H9 (cell line): ENCODE measurements around the gene IMP3. TPM values are rescaled to one million over a fixed set of nuclear protein-coding genes. Genes with fewer than 3 reads are reported as not detected.

Experiments
- DNase-seq: peaks from one replicate; pipeline ENCODE4 v3.0.0-alpha.2; 2017
- H2AFZ ChIP-seq: one replicate; pipeline ENCODE4 v1.6.1; 2013; ENCODE audit warnings: mild to moderate bottlenecking, low read length, control low read depth, moderate library complexity
- H2AK5ac ChIP-seq: 2 replicates; pipeline ENCODE4 v1.6.1; 2013; ENCODE audit warnings: low read length, control low read depth, mixed read lengths; ENCODE audit not compliant: insufficient read length
- H2BK120ac ChIP-seq: one replicate; pipeline ENCODE4 v1.6.1; 2013; ENCODE audit warnings: low read depth, mild to moderate bottlenecking, low read length, control low read depth, inconsistent platforms; ENCODE audit not compliant: poor library complexity, severe bottlenecking
- H2BK12ac ChIP-seq: 2 replicates; pipeline ENCODE4 v1.6.1; 2013; ENCODE audit warnings: low read length, control low read depth, mixed read lengths, low read depth; ENCODE audit not compliant: insufficient read length
- H2BK15ac ChIP-seq: 2 replicates; pipeline ENCODE4 v1.6.1; 2013; ENCODE audit warnings: low read depth, low read length, control low read depth
- H2BK20ac ChIP-seq: one replicate; pipeline ENCODE4 v1.6.1; 2013; ENCODE audit warnings: low read depth, mild to moderate bottlenecking, low read length, control low read depth, inconsistent platforms; ENCODE audit not compliant: poor library complexity, severe bottlenecking
- H2BK5ac ChIP-seq: 2 replicates; pipeline ENCODE4 v1.6.1; 2013; ENCODE audit warnings: low read length, control low read depth, mixed read lengths; ENCODE audit not compliant: insufficient read length
- H3K14ac ChIP-seq: 2 replicates; pipeline ENCODE4 v1.6.1; 2013; ENCODE audit warnings: low read length, control low read depth; ENCODE audit not compliant: insufficient read depth
- H3K18ac ChIP-seq: 2 replicates; pipeline ENCODE4 v1.6.1; 2013; ENCODE audit warnings: low read depth, mild to moderate bottlenecking, mixed read lengths, low read length, control low read depth; ENCODE audit not compliant: insufficient read length
- H3K23ac ChIP-seq: 2 replicates; pipeline ENCODE4 v1.6.1; 2013; ENCODE audit warnings: low read length, control low read depth, mixed read lengths, low read depth; ENCODE audit not compliant: insufficient read length
- H3K23me2 ChIP-seq: 2 replicates; pipeline ENCODE4 v1.6.1; 2013; ENCODE audit warnings: low read depth, mild to moderate bottlenecking, mixed read lengths, low read length, control low read depth; ENCODE audit not compliant: insufficient read length, poor library complexity, severe bottlenecking
- H3K27ac ChIP-seq: 2 replicates; pipeline ENCODE4 v1.5.1; 2013; ENCODE audit warnings: low read length, control low read depth, mixed read lengths, low read depth; ENCODE audit not compliant: insufficient read length
- H3K27me3 ChIP-seq: 2 replicates; pipeline ENCODE4 v1.6.1; 2013; ENCODE audit warnings: low read length, control low read depth, inconsistent platforms; ENCODE audit not compliant: insufficient read depth
- H3K4ac ChIP-seq: 2 replicates; pipeline ENCODE4 v1.6.1; 2013; ENCODE audit warnings: low read depth, mild to moderate bottlenecking, control low read depth, inconsistent platforms, low read length, moderate library complexity
- H3K4me1 ChIP-seq: 2 replicates; pipeline ENCODE4 v1.6.1; 2013; ENCODE audit warnings: low read length, control low read depth, inconsistent platforms; ENCODE audit not compliant: insufficient read depth
- H3K4me2 ChIP-seq: 2 replicates; pipeline ENCODE4 v1.6.1; 2013; ENCODE audit warnings: low read length, control low read depth, mixed read lengths; ENCODE audit not compliant: insufficient read length, insufficient read depth
- H3K56ac ChIP-seq: 2 replicates; pipeline ENCODE4 v1.6.1; 2013; ENCODE audit warnings: low read depth, mild to moderate bottlenecking, mixed read lengths, low read length, control low read depth; ENCODE audit not compliant: insufficient read length
- H3K79me1 ChIP-seq: 2 replicates; pipeline ENCODE4 v1.6.1; 2013; ENCODE audit warnings: low read depth, mild to moderate bottlenecking, moderate library complexity, low read length, control low read depth, inconsistent platforms; ENCODE audit not compliant: insufficient read depth, poor library complexity, severe bottlenecking
- H3K79me2 ChIP-seq: 2 replicates; pipeline ENCODE4 v1.6.1; 2013; ENCODE audit warnings: low read length, control low read depth, inconsistent platforms; ENCODE audit not compliant: insufficient read depth
- H3K9ac ChIP-seq: 2 replicates; pipeline ENCODE4 v1.6.1; 2013; ENCODE audit warnings: low read length, control low read depth, mixed read lengths; ENCODE audit not compliant: insufficient read length; ENCODE audit errors: extremely low read depth
- H3K9me3 ChIP-seq: one replicate; pipeline ENCODE4 v1.6.1; 2013; ENCODE audit warnings: low read depth, low read length, inconsistent platforms; ENCODE audit not compliant: control insufficient read depth
- H3T11ph ChIP-seq: one replicate; pipeline ENCODE4 v1.6.1; 2013; ENCODE audit warnings: mild to moderate bottlenecking, low read length, control low read depth, inconsistent platforms
- H4K20me1 ChIP-seq: one replicate; pipeline ENCODE4 v1.6.1; 2013; ENCODE audit not compliant: control insufficient read depth, insufficient read length, insufficient read depth
- H4K5ac ChIP-seq: 2 replicates; pipeline ENCODE4 v1.6.1; 2013; ENCODE audit warnings: low read depth, mild to moderate bottlenecking, mixed read lengths, low read length, control low read depth; ENCODE audit not compliant: insufficient read length
- H4K8ac ChIP-seq: replicated peaks from 2 replicates; pipeline ENCODE4 v1.6.1; 2013; ENCODE audit warnings: low read length, control low read depth, mixed read lengths, low read depth; ENCODE audit not compliant: insufficient read length
- H4K91ac ChIP-seq: 2 replicates; pipeline ENCODE4 v1.6.1; 2013; ENCODE audit warnings: low read depth, mild to moderate bottlenecking, moderate library complexity, mixed read lengths, low read length, control low read depth; ENCODE audit not compliant: insufficient read length
- H3K27ac Mint-ChIP-seq, 3 experiments: 2 replicates in 2 of 3; 3 replicates in 1 of 3; pipeline ENCODE4 v1.8.0; 2020 to 2021; ENCODE audit warnings: mixed read lengths in 3 of 3, mild to moderate bottlenecking in 1 of 3, moderate library complexity in 1 of 3
- H3K27me3 Mint-ChIP-seq: 2 replicates; pipeline ENCODE4 v1.8.0; 2021; ENCODE audit warnings: low read depth, mild to moderate bottlenecking, moderate library complexity, mixed read lengths
- H3K36me3 Mint-ChIP-seq, 3 experiments: 2 replicates in 2 of 3; 3 replicates in 1 of 3; pipeline ENCODE4 v1.8.0; 2020 to 2021; ENCODE audit warnings: low read depth in 3 of 3, mixed read lengths in 3 of 3; ENCODE audit not compliant: insufficient read depth in 1 of 3
- H3K4me1 Mint-ChIP-seq, 2 experiments: 2 replicates each; pipeline ENCODE4 v1.8.0; 2020; ENCODE audit warnings: mixed read lengths in 2 of 2
- H3K4me3 Mint-ChIP-seq, 2 experiments: 2 replicates in 1 of 2; 3 replicates in 1 of 2; pipeline ENCODE4 v1.8.0; 2020 to 2021; ENCODE audit warnings: mild to moderate bottlenecking in 2 of 2, mixed read lengths in 2 of 2, moderate library complexity in 1 of 2
- H3K9me3 Mint-ChIP-seq, 2 experiments: 2 replicates in 1 of 2; 3 replicates in 1 of 2; pipeline ENCODE4 v1.8.0; 2020; ENCODE audit warnings: mild to moderate bottlenecking in 2 of 2, mixed read lengths in 2 of 2, moderate library complexity in 1 of 2
- CTCF ChIP-seq: fragments of 200-600 bp; sonication (generic); conservative IDR thresholded peaks from 3 replicates; pipeline ENCODE4 v1.8.0; 2021; ENCODE audit warnings: antibody characterized with exemption, mild to moderate bottlenecking
- WGBS: extraction: QIAGEN DNeasy Blood & Tissue Kit; methylation state at CpG from one replicate; pipeline ENCODE4 v1.1.7; 2013; ENCODE audit warnings: missing lambda C conversion rate, low lambda C conversion rate, mixed read lengths; ENCODE audit not compliant: insufficient read length; ENCODE audit errors: extremely low coverage; 5-methylcytosine and 5-hydroxymethylcytosine counted together
- total RNA-seq: library from RNA; stranded (reverse); gene quantifications from 2 replicates; pipeline ENCODE4 v1.2.1, GENCODE V29; 2021

The IMP3 gene
- total RNA-seq, 1 experiment from 2014 or later, result 97.9 TPM

DNA sequence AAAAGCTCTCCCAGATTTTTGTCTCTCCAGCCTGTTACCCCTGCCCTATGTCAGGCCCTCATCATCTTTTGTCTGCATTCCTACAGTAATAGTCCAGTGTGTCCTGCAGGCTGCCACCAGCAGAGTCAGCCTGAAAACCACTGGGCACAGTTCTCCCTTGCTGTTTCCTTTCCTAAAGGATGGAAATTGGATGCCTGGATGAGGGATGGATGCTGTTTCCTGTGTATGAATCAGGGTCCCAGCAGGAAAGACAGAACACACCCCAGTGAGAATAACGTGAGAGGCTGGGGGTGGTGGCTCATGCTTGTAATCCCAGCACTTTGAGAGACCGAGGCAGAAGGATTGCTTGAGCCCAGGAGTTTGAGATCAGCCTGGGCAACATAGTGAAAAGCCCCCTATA is 4.4 kb upstream of the IMP3 start:
- Histone ChIP-seq H3K4me1 (no peaks in the 10 kb centered on the region; the same call in 1 of the 2 replicates), H2BK120ac (no peak overlapping the region), H3K23ac (no peak overlapping the region), H3K79me2 (peaks cover 9% of the 10 kb centered on the region; the same call in 1 of the 2 replicates), H3K27me3 (peaks cover 4% of the 10 kb centered on the region; the same call in 1 of the 2 replicates), H3T11ph (no peak overlapping the region), H2BK20ac (no peak overlapping the region), H3K18ac (no peak overlapping the region), H3K9ac (no peak overlapping the region), H2AFZ (no peak overlapping the region), H2BK12ac (no peak overlapping the region), H4K20me1 (no peaks in the 10 kb centered on the region), H2AK5ac (no peak overlapping the region), H2BK5ac (no peak overlapping the region), H4K5ac (no peak overlapping the region), H3K9me3 (no peaks in the 10 kb centered on the region), H3K14ac (no peak overlapping the region), H3K4me2 (no peak overlapping the region), H3K23me2 (peaks cover 24% of the 10 kb centered on the region), H3K56ac (no peak overlapping the region), H4K8ac (no peak overlapping the region), H3K27ac (no peak overlapping the region), H3K4ac (no peak overlapping the region), H4K91ac (no peak overlapping the region), H3K79me1 (no peaks in the 10 kb centered on the region), H2BK15ac (no peak overlapping the region)
- peaks cover 2 to 7% (median 6%) of the 10 kb centered on the region in 3 experiments; a peak in 5 of 7 replicates for H3K36me3 Mint-ChIP-seq
- no peak for TF ChIP-seq CTCF
- H3K9me3 Mint-ChIP-seq, result no peaks in the 10 kb centered on the region
- DNase-seq, result no peak
- no peak overlapping the region for H3K4me3 Mint-ChIP-seq
- H3K27ac Mint-ChIP-seq, result no peak overlapping the region
- peaks cover 25 to 26% of the 10 kb centered on the region in 2 experiments for H3K4me1 Mint-ChIP-seq
- no CpG with 5 or more reads among the region's 2 CpGs for WGBS
- peaks cover 23% of the 10 kb centered on the region for H3K27me3 Mint-ChIP-seq
